ENCODE data around the gene CABP4.
A peak's percentile ranks its signal among the peaks of the same experiment; 100 is the strongest.
"Not testable (repeated sequence)": the region's sequence is repeated elsewhere in the genome, so short reads cannot be mapped to it uniquely, and the experiment has no call there.

CABP4 gene

GRCh38 chr11:67453816-67454732 lies 1.1 kb upstream of the CABP4 start:
- no peak for DNase-seq (ENCODE audit: low spot score)

- no peak for DNase-seq (ENCODE audit: low spot score)
Observed at GRCh38 chr11:67456068-67456705, 1.0 kb downstream of the CABP4 start.

- DNase-seq (ENCODE audit: low spot score) = no peak
Observed at GRCh38 chr11:67457453-67457852, 2.3 kb downstream of the CABP4 start.

GRCh38 chr11:67458266-67458665 lies 3.1 kb downstream of the CABP4 start:
- no peak for DNase-seq (ENCODE audit: low spot score)

- DNase-seq (ENCODE audit: low spot score) = no peak
Observed at GRCh38 chr11:67463186-67463585, 8.0 kb downstream of the CABP4 start.

GRCh38 chr11:67463680-67464410 lies 8.7 kb downstream of the CABP4 start:
- no peak for DNase-seq (ENCODE audit: low spot score)

- DNase-seq (ENCODE audit: low spot score) = peak; percentile 96
Observed at GRCh38 chr11:67464411-67465188, 9.4 kb downstream of the CABP4 start.

- no peak for DNase-seq (ENCODE audit: low spot score)
Observed at GRCh38 chr11:67465189-67465510, 10.0 kb downstream of the CABP4 start.

- DNase-seq (ENCODE audit: low spot score) = not testable (repeated sequence)
Observed at GRCh38 chr11:67465530-67465929, 10.4 kb downstream of the CABP4 start.

GRCh38 chr11:67466367-67466766 lies 11.2 kb downstream of the CABP4 start:
- DNase-seq (ENCODE audit: low spot score) = no peak

- DNase-seq (ENCODE audit: low spot score) = no peak
Observed at GRCh38 chr11:67466962-67467771, 12.0 kb downstream of the CABP4 start.

- DNase-seq (ENCODE audit: low spot score) = no peak
Observed at GRCh38 chr11:67468056-67468455, 12.9 kb downstream of the CABP4 start.

- no peak for DNase-seq (ENCODE audit: low spot score)
Observed at GRCh38 chr11:67468456-67468758, 13.3 kb downstream of the CABP4 start.

GRCh38 chr11:67468759-67469507 lies 13.8 kb downstream of the CABP4 start, which contains the start of gene TMEM134:
TSS of gene TMEM134 (minus strand) at chr11:67469251. CDS start at chr11:67469192, 59 bp downstream.
- peak; percentile 92 for DNase-seq (ENCODE audit: low spot score)

GRCh38 chr11:67469508-67469811 lies 14.3 kb downstream of the CABP4 start:
- DNase-seq (ENCODE audit: low spot score) = no peak

GRCh38 chr11:67470337-67471002 lies 15.3 kb downstream of the CABP4 start:
- no peak for DNase-seq (ENCODE audit: low spot score)

- no peak for DNase-seq (ENCODE audit: low spot score)
Observed at GRCh38 chr11:67472882-67473281, 17.7 kb downstream of the CABP4 start.

- DNase-seq (ENCODE audit: low spot score) = not testable (repeated sequence)
Observed at GRCh38 chr11:67476692-67477091, 21.5 kb downstream of the CABP4 start.

GRCh38 chr11:67477344-67478050 lies 22.3 kb downstream of the CABP4 start:
- not testable (repeated sequence) for DNase-seq (ENCODE audit: low spot score)

Measured in CD4-positive, alpha-beta T cell treated with Interleukin-6 at 100 ng/mL for 8 hours (primary cell).